Keratinocyte (primary cell): ENCODE measurements around the gene CBL. TPM values are rescaled to one million over a fixed set of nuclear protein-coding genes. Genes with fewer than 3 reads are reported as not detected.

Experiments used
- DNase-seq: peaks from one replicate; pipeline ENCODE4 v3.0.0-alpha.2; 2011; ENCODE audit warnings: low read depth, missing footprints, low spot score
- FAIRE-seq: peaks from 2 replicates; lab custom pipeline; 2011; peaks lifted over from hg19 to GRCh38; lab: Jason Lieb, UNC
- H2AFZ ChIP-seq: 2 replicates; pipeline ENCODE4 v1.6.0; 2012; ENCODE audit warnings: low read length, control low read depth, inconsistent platforms; ENCODE audit not compliant: control insufficient read depth
- H3K27ac ChIP-seq: 2 replicates; pipeline ENCODE4 v1.5.1; 2011; ENCODE audit warnings: low read length; ENCODE audit not compliant: control insufficient read depth, insufficient read depth
- H3K27me3 ChIP-seq: 3 replicates; pipeline ENCODE4 v1.6.0; 2011; ENCODE audit warnings: low read length; ENCODE audit not compliant: control insufficient read depth, insufficient read depth; ENCODE audit errors: extremely low read depth
- H3K36me3 ChIP-seq, 2 experiments: 2 replicates in 1 of 2; 3 replicates in 1 of 2; pipeline ENCODE4 v1.5.1; 2011; ENCODE audit warnings: low read length in 2 of 2, mild to moderate bottlenecking in 1 of 2; ENCODE audit not compliant: control insufficient read depth in 2 of 2, insufficient read depth in 2 of 2; ENCODE audit errors: extremely low read depth in 1 of 2
- H3K4me1 ChIP-seq: 3 replicates; pipeline ENCODE4 v1.5.1; 2011; ENCODE audit warnings: low read length; ENCODE audit not compliant: control insufficient read depth, insufficient read depth; ENCODE audit errors: extremely low read depth
- H3K4me2 ChIP-seq: 3 replicates; pipeline ENCODE4 v1.6.0; 2011; ENCODE audit warnings: low read depth, low read length; ENCODE audit not compliant: control insufficient read depth, insufficient read depth; ENCODE audit errors: extremely low read depth
- H3K4me3 ChIP-seq, 3 experiments: fragments of 200-600 bp in 1 of 3; sonication (generic) in 1 of 3; 2 replicates in 2 of 3; 3 replicates in 1 of 3; pipeline ENCODE4 v1.5.1; 2011 to 2016; ENCODE audit warnings: low read length in 3 of 3, mild to moderate bottlenecking in 3 of 3, control low read depth in 2 of 3, inconsistent platforms in 1 of 3, low read depth in 1 of 3, mixed read lengths in 1 of 3, mixed run types in 1 of 3, moderate library complexity in 1 of 3; ENCODE audit not compliant: control insufficient read depth in 2 of 3, insufficient read depth in 2 of 3; ENCODE audit errors: extremely low read depth in 1 of 3
- H3K79me2 ChIP-seq: 2 replicates; pipeline ENCODE4 v1.6.0; 2012; ENCODE audit warnings: low read length; ENCODE audit not compliant: control insufficient read depth, insufficient read depth
- H3K9ac ChIP-seq: 3 replicates; pipeline ENCODE4 v1.6.0; 2011; ENCODE audit warnings: low read length; ENCODE audit not compliant: control insufficient read depth, insufficient read depth; ENCODE audit errors: extremely low read depth
- H3K9me1 ChIP-seq: 3 replicates; pipeline ENCODE4 v1.6.0; 2011; ENCODE audit warnings: low read length; ENCODE audit not compliant: control insufficient read depth, insufficient read depth; ENCODE audit errors: extremely low read depth
- H3K9me3 ChIP-seq: 2 replicates; pipeline ENCODE4 v1.5.1; 2012; ENCODE audit warnings: low read depth, low read length; ENCODE audit not compliant: control insufficient read depth
- H4K20me1 ChIP-seq: 3 replicates; pipeline ENCODE4 v1.6.0; 2011; ENCODE audit warnings: low read length; ENCODE audit not compliant: control insufficient read depth, insufficient read depth; ENCODE audit errors: extremely low read depth
- EZH2 ChIP-seq: IDR thresholded peaks from one replicate; pipeline ENCODE4 v1.6.1; 2012; ENCODE audit warnings: inconsistent platforms, mild to moderate bottlenecking, low read length, moderate library complexity
- dilution Hi-C: fragments of 300-500 bp; cut with MboI; formaldehyde crosslinking; loops from one replicate; pipeline ENCODE4 v1.7.0; 2020; ENCODE audit warnings: low sequenced_read_pairs; ENCODE audit not compliant: extremely low pct_ligation_motif_present
- polyA plus RNA-seq, 5 experiments: library from polyadenylated mRNA; depleted of rRNA in 3 of 5; stranded (reverse) in 3 of 5; stranded (forward) in 1 of 5; unstranded in 1 of 5; fragments of >200 nt; gene quantifications; 1 replicate in 1 of 5; 2 replicates in 3 of 5; 3 replicates in 1 of 5; pipeline versions ENCODE4 v1.2.1 to v1.2.3, GENCODE V29; 2011 to 2012; ENCODE audit warnings: missing spikeins in 2 of 5, low read depth in 1 of 5, low replicate concordance in 1 of 5
- TF ChIP-seq, protein P1 (sequence below), 3 experiments: IDR thresholded peaks in 1 of 3; conservative IDR thresholded peaks in 1 of 3; optimal IDR thresholded peaks in 1 of 3; 2 replicates in 2 of 3; 3 replicates in 1 of 3; pipeline versions ENCODE3 to v1.5.1; 2011; ENCODE audit warnings: low read length in 3 of 3, mild to moderate bottlenecking in 3 of 3, moderate library complexity in 2 of 3, control low read depth in 1 of 3, inconsistent platforms in 1 of 3; ENCODE audit not compliant: insufficient read depth in 2 of 3; ENCODE audit errors: extremely low read depth in 1 of 3

CBL gene
- polyA plus RNA-seq, 1 donor (not counting 4 experiments of a cell fraction or from before 2014, with no cell fraction given): 14.1 TPM

DNA sequence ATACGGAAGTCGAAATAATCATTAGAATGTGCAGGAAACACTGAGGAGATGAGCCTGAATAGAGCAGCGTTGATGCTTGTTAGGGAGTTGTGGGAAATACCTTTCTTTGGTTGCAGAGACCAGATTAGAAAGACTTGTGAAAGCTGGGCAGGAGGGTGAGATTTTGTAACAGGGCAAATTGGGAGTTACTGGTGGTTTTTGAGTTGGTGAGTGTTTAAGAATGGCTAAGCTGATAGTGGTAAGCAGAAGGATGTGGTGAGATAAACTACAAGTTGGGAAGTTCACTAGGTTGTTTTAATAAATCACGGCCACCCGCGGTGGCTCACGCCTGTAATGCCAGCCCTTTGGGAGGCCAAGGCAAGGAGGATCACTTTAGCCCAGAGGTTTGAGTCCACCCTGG lies 76.4 kb downstream of the CBL start:
- no peaks in the 10 kb centered on the region for H3K4me1 ChIP-seq
- H3K9me1 ChIP-seq: no peaks in the 10 kb centered on the region
- H3K36me3 ChIP-seq: peaks cover 21 to 24% of the 10 kb centered on the region in 2 experiments
- DNase-seq: no peak
- no peaks in the 10 kb centered on the region for H3K9me3 ChIP-seq
- H3K27me3 ChIP-seq: no peaks in the 10 kb centered on the region
- TF ChIP-seq, protein P1, sequence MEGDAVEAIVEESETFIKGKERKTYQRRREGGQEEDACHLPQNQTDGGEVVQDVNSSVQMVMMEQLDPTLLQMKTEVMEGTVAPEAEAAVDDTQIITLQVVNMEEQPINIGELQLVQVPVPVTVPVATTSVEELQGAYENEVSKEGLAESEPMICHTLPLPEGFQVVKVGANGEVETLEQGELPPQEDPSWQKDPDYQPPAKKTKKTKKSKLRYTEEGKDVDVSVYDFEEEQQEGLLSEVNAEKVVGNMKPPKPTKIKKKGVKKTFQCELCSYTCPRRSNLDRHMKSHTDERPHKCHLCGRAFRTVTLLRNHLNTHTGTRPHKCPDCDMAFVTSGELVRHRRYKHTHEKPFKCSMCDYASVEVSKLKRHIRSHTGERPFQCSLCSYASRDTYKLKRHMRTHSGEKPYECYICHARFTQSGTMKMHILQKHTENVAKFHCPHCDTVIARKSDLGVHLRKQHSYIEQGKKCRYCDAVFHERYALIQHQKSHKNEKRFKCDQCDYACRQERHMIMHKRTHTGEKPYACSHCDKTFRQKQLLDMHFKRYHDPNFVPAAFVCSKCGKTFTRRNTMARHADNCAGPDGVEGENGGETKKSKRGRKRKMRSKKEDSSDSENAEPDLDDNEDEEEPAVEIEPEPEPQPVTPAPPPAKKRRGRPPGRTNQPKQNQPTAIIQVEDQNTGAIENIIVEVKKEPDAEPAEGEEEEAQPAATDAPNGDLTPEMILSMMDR (optimal IDR thresholded peaks at IDR 0.05 in 1 of 3, IDR thresholded peaks at IDR 0.05 in 1 of 3, conservative IDR thresholded peaks at IDR 0.05 in 1 of 3; ENCODE audit: extremely low read depth in 1 of 3, insufficient read depth in 2 of 3, low read length in 3 of 3): no peak
- no peak for TF ChIP-seq EZH2
- no peak for FAIRE-seq
- H3K79me2 ChIP-seq: no peaks in the 10 kb centered on the region
- no peak overlapping the region for H3K9ac ChIP-seq
- no peak overlapping the region for H3K4me3 ChIP-seq
- no peaks in the 10 kb centered on the region for H4K20me1 ChIP-seq
- dilution Hi-C loops: no loop called here
- H3K27ac ChIP-seq: no peak overlapping the region
- no peak overlapping the region for H3K4me2 ChIP-seq
- no peak overlapping the region for H2AFZ ChIP-seq

DNA sequence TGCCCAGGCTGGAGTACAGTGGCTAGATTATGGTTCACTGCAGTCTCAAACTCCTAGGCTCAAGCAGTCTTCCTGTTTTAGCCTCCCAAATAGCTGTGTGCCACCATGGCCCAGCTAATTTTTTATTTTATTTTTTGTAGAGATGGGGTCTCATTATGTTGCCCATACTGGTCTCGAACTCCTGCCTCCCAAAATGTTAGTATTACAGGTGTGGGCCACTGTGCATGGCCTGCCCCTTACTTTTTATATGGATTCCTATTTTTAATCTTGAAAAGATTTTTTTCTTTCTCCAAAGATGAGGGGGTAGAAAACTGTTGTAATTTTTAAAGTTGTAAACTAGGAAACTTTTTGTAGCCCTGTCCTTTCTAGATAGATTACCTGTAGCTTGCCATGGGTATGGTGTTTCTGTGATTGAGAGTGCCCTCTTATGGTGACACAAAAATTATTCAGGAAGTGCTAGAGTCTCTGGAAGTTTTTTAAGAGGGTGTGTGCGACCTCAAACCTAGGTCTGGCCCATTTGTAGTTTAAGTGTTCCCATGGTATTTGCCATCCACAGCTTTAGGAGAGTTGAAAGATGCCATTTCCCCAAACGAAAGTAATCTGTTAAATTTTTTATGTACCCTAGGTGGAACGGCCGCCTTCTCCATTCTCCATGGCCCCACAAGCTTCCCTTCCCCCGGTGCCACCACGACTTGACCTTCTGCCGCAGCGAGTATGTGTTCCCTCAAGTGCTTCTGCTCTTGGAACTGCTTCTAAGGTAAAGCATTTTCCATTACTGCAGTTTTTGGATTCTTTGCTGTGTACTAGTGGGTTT lies 78.4 kb downstream of the CBL start:
- Histone ChIP-seq H3K4me1 (no peaks in the 10 kb centered on the region), H3K79me2 (no peaks in the 10 kb centered on the region), H3K9me3 (no peaks in the 10 kb centered on the region), H3K9ac (no peak overlapping the region), H4K20me1 (no peaks in the 10 kb centered on the region), H3K4me2 (no peak overlapping the region), H3K27me3 (no peaks in the 10 kb centered on the region), H3K9me1 (no peaks in the 10 kb centered on the region), H3K36me3 (peaks cover 17 to 20% of the 10 kb centered on the region in 2 experiments), H3K4me3 (no peak overlapping the region), H2AFZ (no peak overlapping the region), H3K27ac (no peak overlapping the region)
- dilution Hi-C loops: no loop called here
- DNase-seq (no peak), FAIRE-seq (peak; percentile 78)
- TF ChIP-seq EZH2: no peak
- TF ChIP-seq, protein P1 (optimal IDR thresholded peaks at IDR 0.05 in 1 of 3, IDR thresholded peaks at IDR 0.05 in 1 of 3, conservative IDR thresholded peaks at IDR 0.05 in 1 of 3; ENCODE audit: extremely low read depth in 1 of 3, insufficient read depth in 2 of 3, low read length in 3 of 3): peak; percentile 16 to 55 (median 31)
